AG04449 (cell line): ENCODE measurements around the gene COPB1.

ENCODE experiments used
- CTCF ChIA-PET: fragments of 350-600 bp; formaldehyde crosslinking; extraction: SDS; loops from one replicate; lab custom pipeline; 2021; ENCODE audit warnings: antibody characterized with exemption; lab: Yijun Ruan, JAX
- POLR2A ChIA-PET: fragments of 400-600, 350-600 bp; formaldehyde crosslinking; extraction: SDS; loops from one replicate; lab custom pipeline; 2020; ENCODE audit warnings: antibody characterized with exemption, inconsistent platforms; lab: Yijun Ruan, JAX
- DNase-seq: peaks from one replicate; pipeline ENCODE4 v3.0.0-alpha.2; 2010; ENCODE audit warnings: low read depth, low spot score
- H3K4me3 ChIP-seq: 2 replicates; pipeline ENCODE4 v1.5.1; 2011; ENCODE audit warnings: low read depth, mild to moderate bottlenecking, control low read depth, low read length
- TF ChIP-seq, protein P1 (sequence below): IDR thresholded peaks from one replicate; pipeline ENCODE4 v1.5.1; 2011; ENCODE audit warnings: mild to moderate bottlenecking, moderate library complexity, low read length, control low read depth, inconsistent platforms; ENCODE audit not compliant: insufficient read depth; ENCODE audit errors: missing control alignments

COPB1 gene

DNA sequence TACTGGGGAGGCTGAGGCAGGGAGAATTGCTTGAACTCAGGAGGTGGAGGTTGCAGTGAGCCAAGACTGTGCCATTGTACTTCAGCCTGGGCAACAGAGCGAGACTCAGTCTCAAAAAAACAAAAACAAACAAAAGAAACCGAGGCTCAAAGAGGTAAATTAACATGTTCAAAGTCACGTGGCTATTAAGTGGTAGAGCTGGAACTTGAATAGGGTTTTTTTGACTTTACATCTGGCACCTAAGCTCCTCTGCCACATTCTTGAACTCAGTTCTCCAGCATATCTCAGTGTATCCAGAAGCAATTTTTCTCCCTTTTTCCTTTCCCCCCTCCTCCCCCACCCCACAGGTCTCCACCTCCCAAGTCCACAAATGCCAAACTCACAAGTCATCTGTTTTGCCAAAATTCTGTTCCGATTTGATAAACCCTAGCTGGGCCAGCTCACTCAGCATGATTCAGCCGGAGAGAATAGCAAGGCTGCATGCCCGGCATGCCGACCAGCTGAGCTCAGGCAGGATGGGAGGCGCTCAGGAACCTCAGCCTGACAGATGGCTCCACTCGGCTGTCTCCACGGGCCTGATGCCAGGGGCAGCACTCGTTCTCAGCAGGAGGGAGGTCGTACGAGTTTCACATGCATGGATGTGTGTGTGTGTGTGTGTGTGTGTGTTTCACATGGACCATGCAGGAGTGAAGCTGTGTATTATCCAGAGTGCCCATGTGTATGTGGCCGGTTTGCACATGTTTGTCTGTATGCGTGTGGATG lies 77.4 kb downstream of the COPB1 start:
- ChIA-PET CTCF (interaction anchor here (0.6 to 2.0 kb wide), 6 partner anchors 9 to 121 kb away, joined by 3 to 5 read pairs (median 3); no protein-coding TSS in a partner anchor), POLR2A (interaction anchor here (0.6 to 2.8 kb wide), 6 partner anchors 9 to 67 kb away, joined by 3 to 19 read pairs (median 8); no protein-coding TSS in a partner anchor)
- TF ChIP-seq, protein P1, sequence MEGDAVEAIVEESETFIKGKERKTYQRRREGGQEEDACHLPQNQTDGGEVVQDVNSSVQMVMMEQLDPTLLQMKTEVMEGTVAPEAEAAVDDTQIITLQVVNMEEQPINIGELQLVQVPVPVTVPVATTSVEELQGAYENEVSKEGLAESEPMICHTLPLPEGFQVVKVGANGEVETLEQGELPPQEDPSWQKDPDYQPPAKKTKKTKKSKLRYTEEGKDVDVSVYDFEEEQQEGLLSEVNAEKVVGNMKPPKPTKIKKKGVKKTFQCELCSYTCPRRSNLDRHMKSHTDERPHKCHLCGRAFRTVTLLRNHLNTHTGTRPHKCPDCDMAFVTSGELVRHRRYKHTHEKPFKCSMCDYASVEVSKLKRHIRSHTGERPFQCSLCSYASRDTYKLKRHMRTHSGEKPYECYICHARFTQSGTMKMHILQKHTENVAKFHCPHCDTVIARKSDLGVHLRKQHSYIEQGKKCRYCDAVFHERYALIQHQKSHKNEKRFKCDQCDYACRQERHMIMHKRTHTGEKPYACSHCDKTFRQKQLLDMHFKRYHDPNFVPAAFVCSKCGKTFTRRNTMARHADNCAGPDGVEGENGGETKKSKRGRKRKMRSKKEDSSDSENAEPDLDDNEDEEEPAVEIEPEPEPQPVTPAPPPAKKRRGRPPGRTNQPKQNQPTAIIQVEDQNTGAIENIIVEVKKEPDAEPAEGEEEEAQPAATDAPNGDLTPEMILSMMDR, result no peak
- DNase-seq, result peak; percentile 98
- no peak overlapping the region for H3K4me3 ChIP-seq

DNA sequence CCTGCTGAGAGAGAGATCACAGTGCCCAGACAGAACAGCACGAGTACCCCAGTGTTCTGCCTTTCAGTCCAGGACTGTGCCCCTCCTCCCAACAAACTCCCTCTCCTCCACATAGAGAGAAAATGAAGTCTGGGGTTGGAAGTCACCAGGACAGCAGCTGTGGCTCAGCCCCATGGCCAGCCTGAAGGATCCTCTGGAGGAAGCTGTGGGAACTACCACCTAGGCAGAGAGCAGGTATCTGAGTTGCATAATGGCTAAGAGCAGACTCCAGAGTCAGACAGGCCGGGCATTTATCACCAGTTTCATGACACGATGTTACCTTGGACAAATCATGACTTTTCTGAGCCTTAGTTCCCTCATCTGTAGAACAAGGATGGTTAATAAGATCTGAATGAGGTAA lies 79.4 kb downstream of the COPB1 start:
- ChIA-PET POLR2A (no interaction called here), CTCF (interaction anchor here (0.8 to 4.2 kb wide), 6 partner anchors 9 to 121 kb away, joined by 3 to 31 read pairs (median 10); no protein-coding TSS in a partner anchor)

DNA sequence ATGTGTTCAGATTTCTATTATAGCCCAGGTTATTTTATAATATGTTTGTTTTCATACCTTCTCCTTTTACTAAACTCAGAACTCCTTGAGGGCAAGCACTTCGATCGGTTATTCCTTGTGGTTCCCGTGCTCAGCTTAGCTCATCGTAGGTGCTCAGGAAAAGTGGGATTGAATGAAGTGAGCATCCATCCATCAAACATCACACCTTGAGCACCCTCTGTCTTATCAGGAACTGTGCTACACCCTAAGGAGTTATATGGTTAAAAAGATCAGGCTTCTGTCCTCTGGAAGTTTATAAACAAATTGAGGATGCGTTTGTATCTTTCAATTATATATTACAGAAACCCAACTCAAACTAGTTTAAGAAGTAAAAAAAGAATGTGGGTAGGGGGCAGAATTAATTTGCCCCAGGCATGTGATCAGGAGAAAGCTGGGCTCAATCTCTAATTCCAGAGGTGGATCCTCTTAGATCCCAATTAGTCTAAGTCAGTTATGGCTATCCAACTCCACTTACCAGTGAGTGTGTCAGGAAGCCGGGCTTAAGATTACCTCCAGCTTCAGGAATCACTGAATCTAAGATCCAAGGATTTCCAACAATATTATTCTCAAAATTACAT lies 80.7 kb downstream of the COPB1 start:
- CTCF ChIA-PET, result interaction anchor here (0.7 to 4.2 kb wide), 17 partner anchors 9 to 119 kb away, joined by 3 to 31 read pairs (median 5); no protein-coding TSS in a partner anchor
- TF ChIP-seq, protein P1, result peak; percentile 34
- POLR2A ChIA-PET, result no interaction called here
- H3K4me3 ChIP-seq, result no peak overlapping the region
- no peak for DNase-seq

More for the DNA sequence above, 79.4 kb downstream of the COPB1 start:
- H3K4me3 ChIP-seq, result no peak overlapping the region
- TF ChIP-seq, protein P1, result no peak
- DNase-seq, result no peak

DNA sequence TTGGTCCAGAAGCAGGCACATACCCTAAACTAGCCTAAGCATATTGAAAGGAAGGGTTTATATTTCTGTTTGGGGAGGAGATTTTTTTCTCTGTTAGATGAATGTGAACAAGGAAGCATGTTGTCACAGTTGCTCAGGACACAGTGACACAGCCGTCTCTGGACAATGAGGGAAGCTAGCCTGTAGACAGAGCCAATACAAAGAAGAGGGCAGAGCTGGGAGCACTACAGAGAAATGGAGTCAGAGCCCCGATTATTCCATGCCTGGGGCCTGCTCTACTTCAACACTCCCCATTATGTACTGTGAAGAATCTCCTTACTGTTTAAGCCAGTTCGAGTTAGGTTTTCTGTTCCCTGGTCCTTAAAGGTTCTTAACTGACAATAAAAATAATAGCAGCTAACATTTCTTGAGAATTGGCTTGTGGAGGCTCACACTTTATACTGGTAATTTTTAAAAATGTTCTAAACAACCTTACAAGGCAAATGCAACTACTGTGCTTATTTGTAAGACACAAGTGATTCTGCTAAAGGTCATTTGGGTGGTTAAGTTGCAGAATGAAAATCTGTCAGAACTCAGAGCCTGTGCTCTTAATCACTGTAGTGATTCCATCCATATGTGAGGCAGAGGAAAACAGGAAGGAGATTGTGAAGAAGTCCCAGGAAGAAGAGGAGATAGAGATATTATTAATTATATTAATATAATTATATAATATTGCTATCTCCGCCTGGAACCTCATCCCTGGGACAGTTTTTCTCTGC lies 81.8 kb downstream of the COPB1 start:
- H3K4me3 ChIP-seq, result no peak overlapping the region
- ChIA-PET CTCF (interaction anchor here (0.8 to 4.2 kb wide), 12 partner anchors 10 to 118 kb away, joined by 3 to 31 read pairs (median 6); no protein-coding TSS in a partner anchor), POLR2A (no interaction called here)
- TF ChIP-seq, protein P1, result no peak
- DNase-seq, result no peak

DNA sequence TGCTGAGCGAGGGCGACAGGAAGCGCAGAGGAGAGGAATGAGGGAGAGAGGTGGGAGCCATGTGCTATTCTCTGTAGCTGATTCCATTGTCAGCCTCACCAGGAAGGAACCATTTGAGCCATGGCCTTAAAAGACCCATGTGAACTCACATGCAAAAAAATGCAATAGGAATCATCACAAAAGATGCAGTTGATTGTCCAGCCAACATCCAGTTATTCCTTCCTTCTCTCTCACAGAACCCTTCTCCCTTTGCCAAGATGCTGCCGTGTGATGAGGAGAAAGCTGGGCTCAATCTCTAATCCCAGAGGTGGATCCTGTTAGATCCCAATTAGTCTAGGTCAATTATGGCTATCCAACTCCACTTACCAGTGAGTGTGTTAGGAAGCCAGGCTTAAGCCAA lies 82.4 kb downstream of the COPB1 start:
- POLR2A ChIA-PET, result no interaction called here
- no peak for DNase-seq
- no peak overlapping the region for H3K4me3 ChIP-seq
- TF ChIP-seq, protein P1, result no peak
- CTCF ChIA-PET, result interaction anchor here (1.1 to 4.2 kb wide), 8 partner anchors 9 to 117 kb away, joined by 3 to 31 read pairs (median 6); no protein-coding TSS in a partner anchor
